NB4 (cell line): Measurements from ENCODE around the gene MAGI2.

Experiments
- DNase-seq: peaks from one replicate; pipeline ENCODE4 v3.0.0; 2010; ENCODE audit warnings: low read depth
- H3K4me3 ChIP-seq: one replicate; pipeline ENCODE4 v1.5.1; 2011; ENCODE audit warnings: mild to moderate bottlenecking, low read depth, low read length, moderate library complexity
- MYC ChIP-seq: IDR thresholded peaks from 2 replicates; pipeline ENCODE4 v1.6.1; 2011; ENCODE audit warnings: low read depth, low read length
- POLR2A ChIP-seq: IDR thresholded peaks from 2 replicates; pipeline ENCODE4 v1.6.1; 2011; ENCODE audit warnings: mild to moderate bottlenecking; ENCODE audit not compliant: insufficient read length; ENCODE audit errors: extremely low read depth
- TF ChIP-seq, protein P1 (sequence below): IDR thresholded peaks from one replicate; pipeline ENCODE4 v1.5.1; 2012; ENCODE audit warnings: low read depth, low read length
- TF ChIP-seq, protein P2 (sequence below): IDR thresholded peaks from 2 replicates; pipeline ENCODE4 v1.6.1; 2011; ENCODE audit warnings: low read depth, low read length

MAGI2 gene

DNA sequence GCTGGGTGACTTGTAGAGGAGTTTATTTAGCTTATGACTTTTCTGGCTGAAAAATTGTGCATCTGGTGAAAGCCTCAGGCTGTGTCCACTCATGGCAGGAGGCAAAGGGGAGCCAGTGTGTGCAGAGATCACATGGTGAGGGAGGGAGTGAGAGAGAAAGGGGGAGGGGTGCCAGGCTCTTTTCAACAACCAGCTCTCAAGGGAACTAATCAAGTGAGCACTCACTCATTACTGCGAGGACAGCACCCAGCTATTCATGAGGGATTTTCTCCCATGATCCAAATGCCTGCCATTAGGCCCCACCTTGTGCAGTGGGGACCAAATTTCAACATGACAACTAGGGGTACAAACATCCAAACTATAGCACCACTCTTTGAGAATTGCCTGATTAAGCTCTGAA, 590.2 kb downstream of the MAGI2 start:
- no peak for DNase-seq
- no peak overlapping the region for H3K4me3 ChIP-seq
- TF ChIP-seq, protein P1, sequence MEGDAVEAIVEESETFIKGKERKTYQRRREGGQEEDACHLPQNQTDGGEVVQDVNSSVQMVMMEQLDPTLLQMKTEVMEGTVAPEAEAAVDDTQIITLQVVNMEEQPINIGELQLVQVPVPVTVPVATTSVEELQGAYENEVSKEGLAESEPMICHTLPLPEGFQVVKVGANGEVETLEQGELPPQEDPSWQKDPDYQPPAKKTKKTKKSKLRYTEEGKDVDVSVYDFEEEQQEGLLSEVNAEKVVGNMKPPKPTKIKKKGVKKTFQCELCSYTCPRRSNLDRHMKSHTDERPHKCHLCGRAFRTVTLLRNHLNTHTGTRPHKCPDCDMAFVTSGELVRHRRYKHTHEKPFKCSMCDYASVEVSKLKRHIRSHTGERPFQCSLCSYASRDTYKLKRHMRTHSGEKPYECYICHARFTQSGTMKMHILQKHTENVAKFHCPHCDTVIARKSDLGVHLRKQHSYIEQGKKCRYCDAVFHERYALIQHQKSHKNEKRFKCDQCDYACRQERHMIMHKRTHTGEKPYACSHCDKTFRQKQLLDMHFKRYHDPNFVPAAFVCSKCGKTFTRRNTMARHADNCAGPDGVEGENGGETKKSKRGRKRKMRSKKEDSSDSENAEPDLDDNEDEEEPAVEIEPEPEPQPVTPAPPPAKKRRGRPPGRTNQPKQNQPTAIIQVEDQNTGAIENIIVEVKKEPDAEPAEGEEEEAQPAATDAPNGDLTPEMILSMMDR, result no peak
- TF ChIP-seq POLR2A, result no peak
- no peak for TF ChIP-seq MYC
- TF ChIP-seq, protein P2, sequence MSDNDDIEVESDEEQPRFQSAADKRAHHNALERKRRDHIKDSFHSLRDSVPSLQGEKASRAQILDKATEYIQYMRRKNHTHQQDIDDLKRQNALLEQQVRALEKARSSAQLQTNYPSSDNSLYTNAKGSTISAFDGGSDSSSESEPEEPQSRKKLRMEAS, result no peak

- TF ChIP-seq, protein P2, result no peak
- TF ChIP-seq MYC (no peak), POLR2A (no peak)
- TF ChIP-seq, protein P1, result no peak
- no peak overlapping the region for H3K4me3 ChIP-seq
- no peak for DNase-seq
Measured at GRCh38 chr7:78862411-78862900, 591.0 kb downstream of the MAGI2 start.

GRCh38 chr7:78852951-78853350, 600.5 kb downstream of the MAGI2 start:
- DNase-seq, result no peak
- TF ChIP-seq POLR2A (no peak), MYC (no peak)
- TF ChIP-seq, protein P2, result no peak
- TF ChIP-seq, protein P1, result no peak
- no peak overlapping the region for H3K4me3 ChIP-seq

DNA sequence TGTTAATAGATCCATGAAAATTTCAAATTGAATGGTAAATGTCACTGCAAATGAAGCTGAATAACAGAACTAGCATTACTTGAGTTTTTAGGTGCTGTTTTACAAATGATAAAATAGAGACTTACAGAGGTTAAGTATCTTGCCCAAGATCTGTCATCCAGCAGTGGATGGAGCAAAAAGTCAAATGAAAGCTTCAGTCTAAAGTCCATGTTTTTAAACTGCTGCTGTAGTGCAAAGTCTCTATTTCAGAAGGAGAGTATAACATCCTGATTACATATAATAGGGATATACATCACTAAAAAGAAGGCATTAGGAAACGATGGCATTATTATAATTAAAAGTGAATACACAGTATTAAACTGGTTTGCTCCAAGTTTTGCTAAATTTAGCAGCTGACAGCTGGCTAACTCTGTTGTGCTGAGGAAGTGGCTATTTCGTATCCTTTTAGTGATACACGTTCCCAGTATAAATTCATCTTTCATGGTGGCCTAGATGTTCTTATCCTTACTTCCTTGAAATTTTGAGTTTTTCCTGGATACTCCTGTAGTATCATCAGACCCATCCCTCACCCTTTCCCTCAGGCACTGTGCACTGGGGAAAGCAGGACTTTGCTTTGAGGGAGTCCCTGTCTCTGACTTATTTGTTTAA, 603.2 kb downstream of the MAGI2 start:
- DNase-seq, result no peak
- no peak overlapping the region for H3K4me3 ChIP-seq
- no peak for TF ChIP-seq MYC
- no peak for TF ChIP-seq POLR2A
- TF ChIP-seq, protein P2, result no peak
- TF ChIP-seq, protein P1, result no peak

GRCh38 chr7:78845155-78845554, 608.3 kb downstream of the MAGI2 start:
- DNase-seq, result no peak
- TF ChIP-seq MYC, result no peak
- TF ChIP-seq, protein P1, result no peak
- no peak for TF ChIP-seq POLR2A
- TF ChIP-seq, protein P2, result no peak
- H3K4me3 ChIP-seq, result no peak overlapping the region
